ENCODE data around the gene SHTN1. TPM values are rescaled to one million over a fixed set of nuclear protein-coding genes. Genes with fewer than 3 reads are reported as not detected.

Gene SHTN1
- total and polyA plus RNA-seq, 2 donors (not counting 1 experiment from before 2014, with no cell fraction given), result 0.33 to 1.6 TPM

DNA sequence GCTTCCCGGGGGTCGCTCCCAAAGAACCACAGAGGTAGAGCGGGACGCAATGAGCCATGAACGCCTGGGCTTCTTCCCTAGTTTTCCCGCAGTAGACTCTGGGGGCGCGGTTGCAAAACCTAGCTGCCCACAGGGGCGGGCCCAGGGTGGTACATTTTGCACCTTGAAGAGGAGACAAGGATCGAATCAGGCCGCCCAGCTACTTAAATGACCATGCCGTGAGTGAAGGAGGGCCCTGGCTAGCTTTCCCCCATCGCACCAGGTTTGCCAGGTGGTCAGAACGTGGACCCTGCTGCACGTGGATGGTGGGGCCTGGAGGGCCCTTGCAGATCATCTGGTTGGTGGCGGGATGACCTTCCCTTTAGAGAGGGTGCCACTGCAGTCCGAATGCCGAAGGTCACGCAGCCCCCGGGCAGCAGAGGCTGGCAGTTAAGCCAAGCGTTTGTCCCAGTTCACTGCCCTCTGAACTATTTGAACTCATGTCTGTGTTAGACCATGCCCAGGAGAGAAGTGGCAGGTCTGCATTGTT is 604 bp upstream of the SHTN1 start:
- Histone ChIP-seq H3K9ac (ENCODE audit: insufficient read depth, low read length) (no peak overlapping the region), H3K36me3 (ENCODE audit: control insufficient read depth, insufficient read depth, low read length) (no peaks in the 10 kb centered on the region), H2AFZ (ENCODE audit: low read length) (peak overlapping the region; percentile 87), H4K20me1 (ENCODE audit: control insufficient read depth, extremely low read depth, insufficient read depth, low read length) (no peaks in the 10 kb centered on the region), H3K9me3 (ENCODE audit: control insufficient read depth, insufficient read depth, low read depth, low read length) (no peaks in the 10 kb centered on the region), H3K4me2 (ENCODE audit: extremely low read depth, insufficient read depth, low read length) (peak overlapping the region; percentile 93), H3K4me1 (ENCODE audit: control insufficient read depth, extremely low read depth, insufficient read depth, low read length) (no peaks in the 10 kb centered on the region), H3K27ac (ENCODE audit: insufficient read depth, low read length) (no peak overlapping the region), H3K4me3 (replicated peaks in 1 of 4; ENCODE audit: control extremely low read depth in 1 of 4, insufficient read depth in 1 of 4, low read depth in 3 of 4, low read length in 4 of 4) (peak overlapping the region; percentile 60 to 76 (median 69)), H3K27me3 (ENCODE audit: control insufficient read depth, insufficient read depth, low read length) (no peaks in the 10 kb centered on the region), H3K79me2 (ENCODE audit: control insufficient read depth, insufficient read depth, low read length) (no peaks in the 10 kb centered on the region)
- TF ChIP-seq, protein P1, sequence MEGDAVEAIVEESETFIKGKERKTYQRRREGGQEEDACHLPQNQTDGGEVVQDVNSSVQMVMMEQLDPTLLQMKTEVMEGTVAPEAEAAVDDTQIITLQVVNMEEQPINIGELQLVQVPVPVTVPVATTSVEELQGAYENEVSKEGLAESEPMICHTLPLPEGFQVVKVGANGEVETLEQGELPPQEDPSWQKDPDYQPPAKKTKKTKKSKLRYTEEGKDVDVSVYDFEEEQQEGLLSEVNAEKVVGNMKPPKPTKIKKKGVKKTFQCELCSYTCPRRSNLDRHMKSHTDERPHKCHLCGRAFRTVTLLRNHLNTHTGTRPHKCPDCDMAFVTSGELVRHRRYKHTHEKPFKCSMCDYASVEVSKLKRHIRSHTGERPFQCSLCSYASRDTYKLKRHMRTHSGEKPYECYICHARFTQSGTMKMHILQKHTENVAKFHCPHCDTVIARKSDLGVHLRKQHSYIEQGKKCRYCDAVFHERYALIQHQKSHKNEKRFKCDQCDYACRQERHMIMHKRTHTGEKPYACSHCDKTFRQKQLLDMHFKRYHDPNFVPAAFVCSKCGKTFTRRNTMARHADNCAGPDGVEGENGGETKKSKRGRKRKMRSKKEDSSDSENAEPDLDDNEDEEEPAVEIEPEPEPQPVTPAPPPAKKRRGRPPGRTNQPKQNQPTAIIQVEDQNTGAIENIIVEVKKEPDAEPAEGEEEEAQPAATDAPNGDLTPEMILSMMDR (conservative IDR thresholded peaks at IDR 0.05 in 1 of 2, IDR thresholded peaks at IDR 0.05 in 1 of 2; ENCODE audit: low read depth in 1 of 2, low read length in 2 of 2), result no peak
- TF ChIP-seq EZH2 (IDR thresholded peaks at IDR 0.05; ENCODE audit: low read length, missing control alignments), result no peak
- DNase-seq (ENCODE audit: low read depth in 2 of 2), result peak in 1 of 2 donors; percentile 6

DNA sequence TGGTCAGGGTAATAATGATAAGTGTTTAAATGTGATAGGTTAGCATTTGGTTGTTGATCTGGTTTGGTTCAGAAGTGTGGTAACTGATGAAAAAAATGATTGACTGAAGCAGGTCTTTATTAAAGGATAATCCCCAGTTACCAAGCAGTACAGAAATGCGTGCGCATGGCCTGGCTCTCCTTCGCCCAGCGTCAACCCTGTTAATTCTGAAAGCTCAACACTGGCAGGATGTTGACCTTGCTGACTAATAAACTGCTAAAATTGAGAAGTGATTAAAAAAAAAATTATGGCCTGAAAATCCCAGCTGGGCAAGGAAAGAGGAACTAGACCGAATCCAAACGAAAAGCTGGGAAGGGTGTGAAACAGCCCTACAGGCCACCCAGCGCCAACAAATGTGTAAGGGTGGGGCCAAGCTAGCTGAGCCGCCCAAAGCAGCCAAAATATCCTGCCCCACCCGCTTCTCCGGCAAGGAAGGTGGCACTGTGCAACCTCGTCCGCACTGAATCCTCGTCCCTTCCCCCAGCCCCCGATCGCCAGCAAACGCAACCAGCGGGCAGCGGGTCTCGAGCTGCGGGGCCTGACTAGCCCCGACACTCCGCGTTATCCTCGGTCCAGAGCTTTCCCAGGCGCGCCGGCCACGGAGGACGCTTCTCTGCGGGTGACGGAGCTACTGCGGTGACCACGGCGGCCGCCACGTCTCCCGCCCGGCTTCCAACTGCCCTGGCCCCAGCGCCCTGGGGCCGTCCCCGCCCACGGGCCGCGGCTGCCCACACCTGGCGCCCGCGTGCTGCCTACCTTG is 561 bp downstream of the SHTN1 start:
- DNase-seq (ENCODE audit: low read depth in 2 of 2), result peak; percentile 8 to 44
- Histone ChIP-seq H3K27me3 (ENCODE audit: control insufficient read depth, insufficient read depth, low read length) (no peaks in the 10 kb centered on the region), H3K79me2 (ENCODE audit: control insufficient read depth, insufficient read depth, low read length) (no peaks in the 10 kb centered on the region), H3K36me3 (ENCODE audit: control insufficient read depth, insufficient read depth, low read length) (no peaks in the 10 kb centered on the region), H4K20me1 (ENCODE audit: control insufficient read depth, extremely low read depth, insufficient read depth, low read length) (no peaks in the 10 kb centered on the region), H3K4me2 (ENCODE audit: extremely low read depth, insufficient read depth, low read length) (peak overlapping the region; percentile 93), H3K9me3 (ENCODE audit: control insufficient read depth, insufficient read depth, low read depth, low read length) (no peaks in the 10 kb centered on the region), H3K27ac (ENCODE audit: insufficient read depth, low read length) (no peak overlapping the region), H3K4me3 (replicated peaks in 1 of 4; ENCODE audit: control extremely low read depth in 1 of 4, insufficient read depth in 1 of 4, low read depth in 3 of 4, low read length in 4 of 4) (peak overlapping the region; percentile 60 to 76 (median 69)), H2AFZ (ENCODE audit: low read length) (peak overlapping the region; percentile 87), H3K4me1 (ENCODE audit: control insufficient read depth, extremely low read depth, insufficient read depth, low read length) (no peaks in the 10 kb centered on the region), H3K9ac (ENCODE audit: insufficient read depth, low read length) (peak overlapping the region; percentile 69)
- TF ChIP-seq, protein P1 (conservative IDR thresholded peaks at IDR 0.05 in 1 of 2, IDR thresholded peaks at IDR 0.05 in 1 of 2; ENCODE audit: low read depth in 1 of 2, low read length in 2 of 2), result no peak
- no peak for TF ChIP-seq EZH2 (IDR thresholded peaks at IDR 0.05; ENCODE audit: low read length, missing control alignments)

DNA sequence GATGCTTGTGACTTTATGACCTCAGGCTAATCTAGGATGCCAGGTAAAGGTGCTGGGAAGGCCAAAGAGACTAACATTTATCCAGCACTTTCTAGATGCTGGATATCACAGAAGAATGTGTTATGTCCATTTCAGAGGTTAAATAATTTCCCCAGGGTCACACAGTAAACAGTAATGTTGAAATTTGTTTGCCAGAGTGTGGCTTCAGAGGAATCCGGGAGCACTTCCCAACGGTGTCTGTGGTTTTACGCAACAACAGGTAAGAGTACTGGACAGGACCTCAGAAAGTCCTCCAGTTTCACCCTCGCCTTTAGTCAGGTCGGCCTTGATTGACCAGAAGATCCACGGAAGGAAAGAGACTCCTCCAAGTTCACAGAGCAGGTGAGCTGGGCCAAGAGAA is 1.7 kb downstream of the SHTN1 start:
- H3K9me3 ChIP-seq (ENCODE audit: control insufficient read depth, insufficient read depth, low read depth, low read length), result no peaks in the 10 kb centered on the region
- no peak for DNase-seq (ENCODE audit: low read depth in 2 of 2)
- H3K4me3 ChIP-seq (replicated peaks in 1 of 4; ENCODE audit: control extremely low read depth in 1 of 4, insufficient read depth in 1 of 4, low read depth in 3 of 4, low read length in 4 of 4), result no peak overlapping the region
- no peak overlapping the region for H2AFZ ChIP-seq (ENCODE audit: low read length)
- no peaks in the 10 kb centered on the region for H3K79me2 ChIP-seq (ENCODE audit: control insufficient read depth, insufficient read depth, low read length)
- H4K20me1 ChIP-seq (ENCODE audit: control insufficient read depth, extremely low read depth, insufficient read depth, low read length), result no peaks in the 10 kb centered on the region
- H3K4me2 ChIP-seq (ENCODE audit: extremely low read depth, insufficient read depth, low read length), result no peak overlapping the region
- H3K27me3 ChIP-seq (ENCODE audit: control insufficient read depth, insufficient read depth, low read length), result no peaks in the 10 kb centered on the region
- no peak overlapping the region for H3K27ac ChIP-seq (ENCODE audit: insufficient read depth, low read length)
- TF ChIP-seq, protein P1 (conservative IDR thresholded peaks at IDR 0.05 in 1 of 2, IDR thresholded peaks at IDR 0.05 in 1 of 2; ENCODE audit: low read depth in 1 of 2, low read length in 2 of 2), result no peak
- TF ChIP-seq EZH2 (IDR thresholded peaks at IDR 0.05; ENCODE audit: low read length, missing control alignments), result no peak
- no peak overlapping the region for H3K9ac ChIP-seq (ENCODE audit: insufficient read depth, low read length)
- no peaks in the 10 kb centered on the region for H3K4me1 ChIP-seq (ENCODE audit: control insufficient read depth, extremely low read depth, insufficient read depth, low read length)
- H3K36me3 ChIP-seq (ENCODE audit: control insufficient read depth, insufficient read depth, low read length), result no peaks in the 10 kb centered on the region

All from fibroblast of lung (primary cell).